ENCODE data around the gene VN1R5.
"Not testable (repeated sequence)": the region's sequence is repeated elsewhere in the genome, so short reads cannot be mapped to it uniquely, and the experiment has no call there.

Gene VN1R5

DNA sequence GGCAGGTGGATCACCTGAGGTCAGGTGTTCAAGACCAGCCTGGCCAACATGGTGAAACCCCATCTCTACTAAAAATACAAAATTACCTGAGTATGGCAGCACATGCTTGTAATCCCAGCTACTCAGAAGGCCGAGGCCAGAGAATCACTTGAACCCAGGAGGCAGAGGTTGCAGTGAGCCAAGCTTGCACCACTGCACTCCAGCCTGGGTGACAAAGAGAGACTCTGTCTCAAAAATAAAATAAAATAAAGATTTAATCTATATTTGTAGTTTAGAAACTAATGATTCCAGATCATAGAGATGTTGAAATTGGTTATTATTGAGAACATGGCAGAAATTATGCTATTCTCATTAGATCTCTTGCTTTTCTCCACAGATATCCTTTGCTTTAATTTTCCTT, at the start of gene VN1R5:
Gene VN1R5, plus strand, starts transcription at position 301 of the 400 bp plus-strand sequence.
- DNase-seq, result not testable (repeated sequence)

- DNase-seq, result peak; percentile 49 to 74
These were observed 46.5 kb upstream of the VN1R5 start for GRCh38 chr1:247209396-247209795.

DNA sequence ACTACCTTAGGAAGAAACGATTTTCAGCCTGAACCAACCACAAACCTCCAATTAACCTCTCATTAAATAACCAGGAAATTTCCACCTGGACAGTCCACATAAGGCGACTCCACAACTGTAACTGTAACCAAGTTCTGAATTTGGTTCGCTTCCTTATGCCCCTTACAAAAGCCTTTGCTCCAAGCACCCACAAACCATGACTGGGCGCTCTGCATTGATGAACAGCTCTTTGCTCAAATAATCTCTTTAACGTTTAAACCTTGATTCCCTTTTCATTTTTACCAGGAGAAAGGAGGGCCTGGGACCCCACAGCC, 45.9 kb upstream of the VN1R5 start:
- DNase-seq, result no peak

DNA sequence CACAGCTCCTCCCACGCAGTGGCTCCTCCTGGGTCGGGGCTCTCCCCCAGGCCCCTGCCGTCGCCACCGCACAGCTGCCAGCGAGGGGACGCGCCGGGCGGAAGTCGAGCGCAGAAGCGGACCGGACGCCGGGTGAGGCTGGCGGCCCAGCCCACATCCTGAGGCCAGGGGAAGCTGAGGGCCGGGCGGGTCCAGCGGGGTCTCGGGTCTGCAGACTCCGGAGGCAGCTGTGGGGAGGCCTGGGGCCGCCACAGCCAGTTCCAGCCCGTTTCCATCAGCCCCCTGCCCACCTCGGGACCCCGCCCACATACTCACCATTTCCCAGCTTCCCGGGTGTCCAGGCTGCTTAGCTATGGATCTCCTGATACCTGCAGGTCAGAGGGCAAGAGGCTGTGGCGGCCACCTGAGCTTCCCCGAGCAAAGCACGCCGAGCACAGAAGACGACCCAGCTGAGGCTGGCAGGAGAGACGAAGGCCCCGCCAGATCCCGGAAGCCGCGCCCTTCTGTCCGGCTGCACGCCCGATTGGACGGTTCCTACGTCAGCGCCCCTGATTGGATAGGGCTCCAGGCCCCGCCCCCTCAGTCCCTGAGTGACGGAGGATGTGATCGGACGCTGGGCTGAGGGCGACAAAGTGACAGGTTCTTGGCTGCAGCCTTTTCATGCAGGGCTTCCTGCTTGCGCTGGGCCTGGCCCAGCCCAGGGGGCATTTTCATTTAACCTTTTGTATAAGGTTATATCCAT, 45.3 kb upstream of the VN1R5 start:
- peak; percentile 97 to 98 for DNase-seq

DNA sequence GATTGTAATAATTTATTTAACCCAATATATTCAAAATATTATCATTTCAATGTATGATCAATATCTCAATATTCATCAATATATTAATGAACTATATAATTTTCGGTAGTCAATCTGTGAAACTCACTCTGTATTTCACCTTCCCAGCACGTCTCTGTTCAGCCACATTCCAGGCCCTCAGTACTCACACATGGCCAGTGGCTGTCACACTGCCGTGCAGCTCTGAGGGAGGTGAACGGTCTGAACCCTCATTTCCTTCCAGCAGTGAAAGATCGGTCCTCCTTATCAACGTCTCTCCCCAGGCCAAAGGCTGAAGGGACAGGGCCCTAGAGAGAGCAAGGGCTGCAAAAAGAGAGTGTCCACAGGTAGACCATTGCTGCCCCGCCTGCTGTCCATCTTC, 44.5 kb upstream of the VN1R5 start:
- DNase-seq, result no peak

GRCh38 chr1:247212012-247212411, 43.9 kb upstream of the VN1R5 start:
- no peak for DNase-seq

- DNase-seq, result no peak
These were observed 43.0 kb upstream of the VN1R5 start for GRCh38 chr1:247212627-247213617.

DNA sequence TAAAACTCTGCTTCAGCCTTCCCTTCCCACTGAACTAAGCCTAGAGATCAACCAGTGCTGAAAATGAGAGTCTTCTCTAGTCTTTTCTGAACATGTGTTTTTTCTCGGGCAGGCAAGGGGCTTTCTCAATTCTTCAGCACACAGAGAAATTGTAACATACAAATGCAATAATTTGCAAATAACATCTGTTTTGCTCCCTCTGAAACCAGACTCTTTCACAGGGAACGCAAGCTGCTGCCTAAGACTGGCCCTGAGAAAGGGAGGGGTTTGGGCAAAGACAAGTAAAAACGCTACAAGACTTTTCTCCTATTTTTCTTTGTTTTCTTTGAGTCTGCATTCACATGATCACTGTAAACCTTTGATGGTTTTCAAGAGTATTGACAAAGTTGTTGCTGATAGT, 39.6 kb upstream of the VN1R5 start:
- DNase-seq, result no peak

DNA sequence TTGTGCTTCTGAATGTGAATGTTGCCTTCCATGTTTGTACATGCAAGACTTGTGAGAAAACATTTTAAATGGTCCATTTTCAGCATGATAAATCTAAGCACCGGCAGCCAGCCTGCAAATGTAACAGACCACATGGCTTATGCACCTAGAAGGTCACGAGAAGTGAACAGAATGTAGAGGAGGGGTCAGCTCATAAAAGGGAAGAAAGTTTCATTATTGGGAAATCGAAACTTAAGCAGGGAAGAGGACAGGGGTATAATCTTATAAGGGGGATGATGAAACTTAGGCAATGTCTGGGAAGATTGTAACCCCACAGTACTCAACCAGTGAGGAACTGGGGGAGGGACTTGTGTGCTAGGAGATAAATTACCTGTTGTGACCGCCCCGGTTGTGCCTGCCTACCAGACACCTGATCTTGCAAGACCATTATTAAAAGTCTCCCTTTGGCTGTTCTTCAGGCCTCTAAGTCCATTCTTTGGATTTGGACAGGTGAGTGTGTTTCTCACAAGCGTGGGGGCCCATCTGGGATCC, 37.7 kb upstream of the VN1R5 start:
- DNase-seq, result peak; percentile 37 to 46

GRCh38 chr1:247220280-247220679, 35.6 kb upstream of the VN1R5 start:
- DNase-seq, result not testable (repeated sequence)

DNA sequence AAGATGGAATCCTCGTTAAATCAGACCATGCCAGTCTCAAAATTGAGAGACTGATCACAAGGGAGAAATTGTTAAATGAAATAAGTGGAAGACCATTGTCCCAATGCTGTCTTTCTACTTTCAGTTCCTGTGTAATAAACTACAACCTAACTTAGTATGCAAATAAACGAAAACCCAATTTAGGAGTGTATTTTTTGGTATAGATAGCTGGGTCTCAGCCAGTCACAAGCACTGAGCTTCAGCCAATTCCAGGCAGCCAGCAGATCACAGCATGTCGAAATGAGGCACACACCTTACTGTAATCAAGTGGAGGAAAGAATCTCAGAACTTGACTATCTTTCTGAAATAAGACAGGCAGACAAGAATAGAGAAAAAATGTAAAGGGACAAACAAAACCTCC, 33.0 kb upstream of the VN1R5 start:
- no peak for DNase-seq

- DNase-seq, result no peak
These were observed 31.1 kb upstream of the VN1R5 start for GRCh38 chr1:247224822-247225221.

DNA sequence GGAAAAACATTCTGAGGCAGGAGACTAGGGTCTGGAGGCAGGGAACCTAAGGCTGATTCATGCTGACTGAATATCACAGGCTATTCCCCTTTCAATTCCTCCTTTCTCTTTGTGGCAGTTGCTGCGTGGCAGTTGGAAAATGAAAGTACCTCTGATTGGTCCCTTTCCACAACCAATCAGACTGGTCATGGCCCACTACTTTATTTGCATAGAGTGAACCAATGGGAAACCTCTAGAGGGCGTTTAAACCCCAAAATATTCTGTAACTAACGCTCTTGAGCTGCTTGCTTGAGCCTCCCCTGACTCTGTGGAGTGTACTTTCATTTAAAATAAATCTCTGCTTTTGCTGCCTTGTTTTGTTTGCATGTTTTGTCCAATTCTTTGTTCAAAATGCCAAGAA, 27.7 kb upstream of the VN1R5 start:
- peak; percentile 14 to 29 for DNase-seq

GRCh38 chr1:247241691-247242090, 14.2 kb upstream of the VN1R5 start:
- DNase-seq, result peak in 1 of 2 donors; percentile 18

GRCh38 chr1:247243524-247244137, 12.2 kb upstream of the VN1R5 start:
- no peak for DNase-seq

DNA sequence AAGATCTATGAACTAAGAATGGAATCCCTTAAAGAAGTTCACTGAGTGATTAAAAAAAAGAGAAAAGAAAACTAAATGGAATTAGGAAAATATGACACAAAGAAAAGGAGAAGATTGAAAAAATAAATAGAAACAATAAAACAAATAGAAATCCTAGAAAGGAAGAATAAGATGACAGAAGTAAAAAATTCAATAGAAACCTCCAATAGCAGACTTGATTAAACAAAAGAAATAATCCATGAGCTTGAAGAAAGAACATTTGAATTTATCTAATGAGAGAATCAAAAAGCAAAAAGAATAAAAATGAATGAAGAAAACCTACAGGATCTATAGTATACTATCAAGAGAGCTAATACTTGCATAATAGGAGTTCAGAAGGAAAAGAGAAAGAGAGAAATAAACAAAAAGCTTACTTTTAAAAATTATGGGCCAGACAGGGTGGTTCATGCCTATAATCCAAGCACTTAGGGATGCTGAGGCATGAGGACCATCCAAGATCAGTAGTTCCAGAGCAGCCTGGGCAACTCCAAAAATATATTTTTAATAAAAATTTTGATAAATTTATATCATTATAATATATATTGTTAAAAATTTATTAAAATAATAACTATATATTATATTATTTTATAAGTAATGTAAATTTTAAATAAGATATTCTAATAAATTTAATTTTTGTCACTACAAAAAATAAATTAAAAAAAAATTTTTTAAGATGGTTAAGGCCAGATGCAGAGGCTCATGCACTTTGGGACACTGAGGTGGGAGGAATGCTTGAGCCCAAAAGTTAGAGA, 9.4 kb upstream of the VN1R5 start:
- no peak for DNase-seq

- no peak for DNase-seq
These were observed 8.3 kb upstream of the VN1R5 start for GRCh38 chr1:247247568-247247967.

- DNase-seq, result no peak
These were observed 10.2 kb downstream of the VN1R5 start for GRCh38 chr1:247266053-247266452.

- peak in 1 of 2 donors; percentile 4 for DNase-seq
These were observed 12.6 kb downstream of the VN1R5 start for GRCh38 chr1:247268390-247269045.

- DNase-seq, result no peak
These were observed 13.3 kb downstream of the VN1R5 start for GRCh38 chr1:247269133-247269532.

DNA sequence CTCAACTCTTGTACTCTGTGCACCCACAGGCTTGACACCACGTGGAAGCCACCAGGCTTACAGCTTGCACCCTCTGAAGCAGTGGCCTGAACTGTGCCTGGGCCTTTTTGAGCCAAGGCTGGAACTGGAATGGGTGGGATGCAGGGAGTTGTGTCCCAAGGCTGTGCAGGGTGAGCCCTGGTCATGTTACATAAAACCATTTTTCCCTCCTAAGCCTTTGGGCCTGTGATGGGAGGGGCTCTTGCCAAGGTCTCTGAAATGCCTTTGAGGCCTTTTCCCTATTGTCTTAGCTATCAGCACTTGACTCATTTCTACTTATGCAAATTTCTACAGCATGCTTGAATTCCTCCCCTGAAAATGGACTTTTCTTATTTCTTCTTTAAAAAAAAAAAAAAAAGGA, 14.1 kb downstream of the VN1R5 start:
- DNase-seq, result no peak

- DNase-seq, result no peak
These were observed 17.1 kb downstream of the VN1R5 start for GRCh38 chr1:247273013-247273412.

Data from inflammatory macrophage treated with lipopolysaccharide for 1 hour (primary cell).